RWPE1 (cell line): ENCODE data around the gene PRPH.

Experiments
- CTCF ChIA-PET: fragments of 350-600 bp; sonication (Branson Sonifier 250); formaldehyde crosslinking; extraction: SDS; loops from one replicate; lab custom pipeline; 2021; lab: Yijun Ruan, JAX
- POLR2A ChIA-PET: fragments of 400-600 bp; formaldehyde crosslinking; extraction: SDS; loops from one replicate; lab custom pipeline; 2020; ENCODE audit warnings: antibody characterized with exemption; ENCODE audit not compliant: low non-redundant PET; lab: Yijun Ruan, JAX
- DNase-seq: peaks from one replicate; pipeline ENCODE4 v3.0.0; 2012; ENCODE audit warnings: low spot score
- H3K27ac ChIP-seq: fragments of 450-650 bp; 2 replicates; pipeline ENCODE4 v1.5.1; 2017
- CTCF ChIP-seq: fragments of 450-650 bp; conservative IDR thresholded peaks from 2 replicates; pipeline ENCODE4 v1.5.1; 2017; ENCODE audit warnings: low read depth, mild to moderate bottlenecking

Gene PRPH

GRCh38 chr12:49335118-49335954 is 40.4 kb downstream of the PRPH start:
- no peak for DNase-seq
- POLR2A ChIA-PET: no interaction called here
- no peak for TF ChIP-seq CTCF
- CTCF ChIA-PET: interaction anchor here (0.6 to 1.4 kb wide), 7 partner anchors 12 to 246 kb away, joined by 3 to 6 read pairs (median 4); no protein-coding TSS in a partner anchor
- peak overlapping the region; percentile 15; the same call in 1 of the 2 replicates for H3K27ac ChIP-seq

DNA sequence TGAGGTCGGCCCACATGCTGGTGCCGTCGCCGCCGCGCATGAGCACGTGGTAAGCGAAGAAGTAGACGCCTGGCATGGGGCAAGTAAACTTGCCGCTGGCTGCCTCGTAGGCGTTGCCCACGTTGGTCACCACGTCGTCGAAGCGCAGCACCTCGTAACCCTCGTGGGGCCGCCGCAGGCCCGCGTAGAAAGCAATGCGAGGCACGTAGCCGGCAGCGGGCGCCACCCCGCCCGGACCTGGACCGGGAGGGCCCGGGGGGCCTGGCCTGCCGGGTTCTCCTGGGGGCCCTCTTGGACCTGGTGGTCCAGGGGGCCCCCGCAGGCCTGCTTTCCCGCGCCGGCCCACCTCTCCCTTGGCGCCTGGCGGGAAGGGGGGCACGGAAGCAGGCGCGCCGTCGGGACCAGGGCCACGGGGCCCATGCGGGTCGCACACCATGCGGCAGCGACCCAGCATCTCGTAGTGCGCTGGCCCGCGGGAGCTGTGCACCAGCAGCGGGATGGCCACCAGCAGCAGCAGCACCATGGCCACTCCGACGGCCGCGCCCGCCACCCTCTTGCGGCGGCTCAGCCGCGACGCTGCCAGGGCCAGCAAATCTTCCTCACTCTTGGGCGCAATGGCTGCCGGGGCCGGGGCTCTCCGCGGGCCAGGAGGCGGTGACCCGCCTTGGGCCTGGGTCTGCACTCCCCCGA is 41.2 kb downstream of the PRPH start:
- no peak for DNase-seq
- ChIA-PET CTCF (interaction anchor here (0.6 to 1.8 kb wide), 7 partner anchors 10 to 66 kb away, joined by 3 to 7 read pairs (median 4); no protein-coding TSS in a partner anchor), POLR2A (no interaction called here)
- no peak overlapping the region for H3K27ac ChIP-seq
- no peak for TF ChIP-seq CTCF

- ChIA-PET CTCF (interaction anchor here (0.6 to 1.8 kb wide), 10 partner anchors 9 to 67 kb away, joined by 3 to 7 read pairs (median 4); partner anchors contain the start of gene DNAJC22), POLR2A (no interaction called here)
- no peak within 1 kb of the TSS for H3K27ac ChIP-seq
- peak; percentile 97 for TF ChIP-seq CTCF
- peak; percentile 80 for DNase-seq
Measured at GRCh38 chr12:49336645-49337584, 42.0 kb downstream of the PRPH start, which contains the start of gene C1QL4. Gene C1QL4 (minus strand): TSS chr12:49337188. CDS start chr12:49336477, 711 bp downstream.

DNA sequence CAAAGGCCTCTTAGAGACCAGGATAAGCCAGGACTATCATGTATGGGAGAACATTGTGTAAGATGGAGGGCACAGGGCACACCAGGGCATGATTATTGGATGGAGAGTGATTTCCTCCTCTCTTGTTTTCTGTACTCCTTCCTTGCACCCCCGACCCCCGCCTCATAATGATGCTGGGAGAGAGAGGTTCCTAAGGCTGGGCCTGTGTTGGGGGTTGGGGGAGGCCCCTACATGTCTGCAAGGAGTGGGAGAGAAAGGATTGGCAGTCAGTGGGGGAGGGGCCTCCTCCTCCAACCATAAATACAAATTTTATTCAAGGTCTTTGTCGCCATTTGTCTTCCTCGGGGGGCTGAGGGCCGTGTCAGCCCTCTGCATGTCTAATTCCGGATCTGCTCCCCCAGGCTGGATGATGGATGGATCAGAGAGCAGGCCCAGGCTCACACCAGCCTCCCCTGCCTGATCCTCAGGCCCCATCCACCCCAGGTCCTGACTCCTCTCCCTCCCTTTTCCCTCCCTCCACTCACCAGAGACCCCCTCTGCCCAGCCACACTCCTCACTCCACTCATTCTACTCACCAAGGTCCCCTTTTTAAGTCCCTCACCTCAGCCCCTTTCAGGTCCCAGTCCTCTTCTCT is 44.0 kb downstream of the PRPH start:
- H3K27ac ChIP-seq: no peak overlapping the region; the same call in 1 of the 2 replicates
- ChIA-PET CTCF (interaction anchor here (0.6 to 0.7 kb wide), 2 partner anchors 9 to 153 kb away, joined by 4 to 5 read pairs; no protein-coding TSS in a partner anchor), POLR2A (no interaction called here)
- TF ChIP-seq CTCF: no peak
- no peak for DNase-seq

GRCh38 chr12:49339464-49339861 is 44.5 kb downstream of the PRPH start:
- ChIA-PET POLR2A (no interaction called here), CTCF (interaction anchor here (0.6 to 0.7 kb wide), 2 partner anchors 8 to 19 kb away, joined by 3 to 4 read pairs; no protein-coding TSS in a partner anchor)
- DNase-seq: no peak
- no peak overlapping the region; the same call in 1 of the 2 replicates for H3K27ac ChIP-seq
- no peak for TF ChIP-seq CTCF
